Upper lobe of right lung (tissue), 1 donor: ENCODE data around the gene RALY. TPM values are rescaled to one million over a fixed set of nuclear protein-coding genes. Genes with fewer than 3 reads are reported as not detected.

Experiments used
- ATAC-seq: fragments of 200-7000 bp; cut with Tn5 transposase; one replicate; pipeline ENCODE4 v1.9.1; 2020; ENCODE audit warnings: mild to moderate bottlenecking, moderate library complexity
- DNase-seq: peaks from one replicate; pipeline ENCODE4 v3.0.0-alpha.2; 2020
- H3K27ac ChIP-seq: fragments of 200-600 bp; one replicate; pipeline ENCODE4 v1.8.0; 2022
- H3K27me3 ChIP-seq: fragments of 200-600 bp; one replicate; pipeline ENCODE4 v1.8.0; 2022; ENCODE audit warnings: mild to moderate bottlenecking
- H3K36me3 ChIP-seq: fragments of 200-600 bp; one replicate; pipeline ENCODE4 v1.8.0; 2022
- H3K4me1 ChIP-seq: fragments of 200-600 bp; one replicate; pipeline ENCODE4 v1.8.0; 2022
- H3K4me3 ChIP-seq: fragments of 200-600 bp; one replicate; pipeline ENCODE4 v1.8.0; 2022; ENCODE audit warnings: mild to moderate bottlenecking
- H3K9me3 ChIP-seq: fragments of 200-600 bp; one replicate; pipeline ENCODE4 v1.8.0; 2022
- CTCF ChIP-seq: fragments of 200-600 bp; IDR thresholded peaks from one replicate; pipeline ENCODE4 v1.8.0; 2022; ENCODE audit warnings: antibody characterized with exemption
- intact Hi-C: fragments of 100-400 bp; cut with DNase I; formaldehyde crosslinking; loops from one replicate; pipeline ENCODE4 v1.11.0; 2022
- total RNA-seq: library from RNA; stranded (reverse); fragmentation: NEBNext Ultra II Directional; extraction: Animal tissue kit (Norgen Biotek cat#: 25700); gene quantifications from one replicate; pipeline ENCODE4 v1.2.1, GENCODE V29; 2021
- donor health status: DM: no; HTN: yes; CAD: no; lungs with severe emphysema.

Gene RALY
- total RNA-seq, 1 donor from 2014 or later, result 130 TPM

- no peaks in the 10 kb centered on the region for H3K36me3 ChIP-seq
- H3K4me3 ChIP-seq, result no peak overlapping the region
- no peaks in the 10 kb centered on the region for H3K27me3 ChIP-seq
- no peaks in the 10 kb centered on the region for H3K4me1 ChIP-seq
- no peak overlapping the region for H3K27ac ChIP-seq
- TF ChIP-seq CTCF, result no peak
- intact Hi-C loops, result no loop called here
- H3K9me3 ChIP-seq, result no peaks in the 10 kb centered on the region
- no peak for ATAC-seq
- no peak for DNase-seq
Observed at GRCh38 chr20:33986560-33987216, 7.0 kb upstream of the RALY start.

GRCh38 chr20:33990075-33990474 is 3.6 kb upstream of the RALY start:
- ATAC-seq, result no peak
- TF ChIP-seq CTCF, result no peak
- Histone ChIP-seq H3K27me3 (no peaks in the 10 kb centered on the region), H3K36me3 (no peaks in the 10 kb centered on the region), H3K4me3 (no peak overlapping the region), H3K4me1 (peaks cover 9% of the 10 kb centered on the region), H3K9me3 (no peaks in the 10 kb centered on the region), H3K27ac (no peak overlapping the region)
- DNase-seq, result no peak
- intact Hi-C loops, result no loop called here

- intact Hi-C loops, result no loop called here
Observed at GRCh38 chr20:33991502-33991901, 2.2 kb upstream of the RALY start.

GRCh38 chr20:33992145-33992922 is 1.4 kb upstream of the RALY start:
- TF ChIP-seq CTCF, result no peak
- Histone ChIP-seq H3K4me3 (peak overlapping the region; percentile 84), H3K4me1 (peaks cover 32% of the 10 kb centered on the region), H3K27ac (peak overlapping the region; percentile 90), H3K9me3 (no peaks in the 10 kb centered on the region), H3K27me3 (no peaks in the 10 kb centered on the region), H3K36me3 (no peaks in the 10 kb centered on the region)
- intact Hi-C loops, result no loop called here
- ATAC-seq (no peak), DNase-seq (no peak)

More at GRCh38 chr20:33991502-33991901, 2.2 kb upstream of the RALY start:
- no peak for ATAC-seq
- Histone ChIP-seq H3K27me3 (no peaks in the 10 kb centered on the region), H3K9me3 (no peaks in the 10 kb centered on the region), H3K4me1 (peaks cover 24% of the 10 kb centered on the region), H3K27ac (no peak overlapping the region), H3K36me3 (no peaks in the 10 kb centered on the region), H3K4me3 (no peak overlapping the region)
- no peak for TF ChIP-seq CTCF
- DNase-seq, result no peak

- intact Hi-C loops, result no loop called here
- H3K4me1 ChIP-seq, result peaks cover 39% of the 10 kb centered on the region
- TF ChIP-seq CTCF, result no peak
- no peaks in the 10 kb centered on the region for H3K27me3 ChIP-seq
- H3K36me3 ChIP-seq, result no peaks in the 10 kb centered on the region
- H3K9me3 ChIP-seq, result no peaks in the 10 kb centered on the region
- ATAC-seq (peak; percentile 93), DNase-seq (peak; percentile 100)
- peak overlapping the region; percentile 84 for H3K4me3 ChIP-seq
- H3K27ac ChIP-seq, result peak overlapping the region; percentile 93
Observed at GRCh38 chr20:33992923-33993575, 662 bp upstream of the RALY start.
